GM20000 (cell line): ENCODE results near the gene CIDEC.

Source experiments
- DNase-seq: peaks from one replicate; pipeline ENCODE4 v3.0.0; 2012; ENCODE audit warnings: low spot score
- CTCF ChIP-seq: IDR thresholded peaks from 2 replicates; pipeline ENCODE4 v1.5.1; 2012; ENCODE audit warnings: mild to moderate bottlenecking, control low read depth; ENCODE audit errors: extremely low read depth, missing control alignments

The CIDEC gene

GRCh38 chr3:9846931-9847488 lies 33.0 kb downstream of the CIDEC start:
- no peak for DNase-seq
- no peak for TF ChIP-seq CTCF

GRCh38 chr3:9846231-9846630 lies 33.8 kb downstream of the CIDEC start:
- no peak for DNase-seq
- no peak for TF ChIP-seq CTCF

- DNase-seq: peak; percentile 98
- TF ChIP-seq CTCF: no peak
Measured at GRCh38 chr3:9843715-9844438, 36.2 kb downstream of the CIDEC start, which contains the start of gene RPUSD3. Gene RPUSD3 (minus strand): TSS chr3:9844008. CDS start chr3:9843990, 18 bp downstream.

- no peak for TF ChIP-seq CTCF
- DNase-seq: no peak
Measured at GRCh38 chr3:9841015-9841414, 39.0 kb downstream of the CIDEC start.

GRCh38 chr3:9838856-9839255 lies 41.2 kb downstream of the CIDEC start:
- DNase-seq: no peak
- no peak for TF ChIP-seq CTCF

- no peak for TF ChIP-seq CTCF
- DNase-seq: no peak
Measured at GRCh38 chr3:9837701-9838582, 42.1 kb downstream of the CIDEC start.
